Liver (tissue), 9 donors: Measurements from ENCODE around the gene FOXB1. TPM values are rescaled to one million over a fixed set of nuclear protein-coding genes. Genes with fewer than 3 reads are reported as not detected.

Experiments used
- DNase-seq: peaks from one replicate; pipeline ENCODE4 v3.0.0-alpha.2; 2017; ENCODE audit warnings: low spot score
- H3K27ac ChIP-seq, 2 donors: one replicate each; pipeline ENCODE4 v1.7.0; 2013; ENCODE audit warnings: inconsistent platforms in 2 of 2, low read length in 2 of 2, control low read depth in 1 of 2, low read depth in 1 of 2, mild to moderate bottlenecking in 1 of 2
- H3K27me3 ChIP-seq, 4 donors: one replicate each; pipeline versions ENCODE4 v1.6.1 to v1.7.0; 2013; ENCODE audit warnings: low read length in 3 of 4, inconsistent platforms in 1 of 4, mild to moderate bottlenecking in 1 of 4, moderate library complexity in 1 of 4; ENCODE audit not compliant: control insufficient read depth in 4 of 4, insufficient read depth in 4 of 4
- H3K36me3 ChIP-seq, 4 donors: one replicate each; pipeline versions ENCODE4 v1.6.1 to v1.7.0; 2013; ENCODE audit warnings: low read length in 3 of 4, mild to moderate bottlenecking in 3 of 4, low read depth in 1 of 4, moderate library complexity in 1 of 4; ENCODE audit not compliant: control insufficient read depth in 4 of 4, insufficient read depth in 3 of 4
- H3K4me1 ChIP-seq, 4 donors: one replicate each; pipeline versions ENCODE4 v1.6.1 to v1.7.0; 2013; ENCODE audit warnings: low read length in 3 of 4, mild to moderate bottlenecking in 3 of 4, moderate library complexity in 1 of 4; ENCODE audit not compliant: control insufficient read depth in 4 of 4, insufficient read depth in 4 of 4
- H3K4me3 ChIP-seq, 3 donors: one replicate each; pipeline versions ENCODE4 v1.6.1 to v1.7.0; 2013; ENCODE audit warnings: low read length in 3 of 3, control low read depth in 1 of 3, low read depth in 1 of 3, mild to moderate bottlenecking in 1 of 3
- H3K9ac ChIP-seq, 2 donors: one replicate each; pipeline ENCODE4 v1.7.0; 2013; ENCODE audit warnings: low read length in 2 of 2, mild to moderate bottlenecking in 2 of 2, moderate library complexity in 2 of 2, control low read depth in 1 of 2, low read depth in 1 of 2
- H3K9me3 ChIP-seq, 4 donors: one replicate each; pipeline versions ENCODE4 v1.6.1 to v1.7.0; 2013; ENCODE audit warnings: low read length in 3 of 4; ENCODE audit not compliant: control insufficient read depth in 4 of 4
- EGR1 ChIP-seq, 2 donors: IDR thresholded peaks; 2 replicates each; pipeline ENCODE4 v1.6.1; 2016 to 2018; ENCODE audit warnings: antibody characterized with exemption in 2 of 2, low read depth in 2 of 2
- FOXA1 ChIP-seq: IDR thresholded peaks from 2 replicates; pipeline ENCODE4 v1.6.1; 2016; ENCODE audit warnings: antibody characterized with exemption
- FOXA2 ChIP-seq: IDR thresholded peaks from 2 replicates; pipeline ENCODE4 v1.6.1; 2016; ENCODE audit warnings: antibody characterized with exemption
- GABPA ChIP-seq, 2 donors: IDR thresholded peaks in 1 of 2; conservative IDR thresholded peaks in 1 of 2; 2 replicates each; pipeline ENCODE4 v1.6.1; 2016; ENCODE audit warnings: antibody characterized with exemption in 2 of 2, mild to moderate bottlenecking in 1 of 2, moderate library complexity in 1 of 2
- HNF4A ChIP-seq, 2 donors: conservative IDR thresholded peaks; 2 replicates each; pipeline ENCODE4 v1.6.1; 2016; ENCODE audit warnings: antibody characterized with exemption in 2 of 2, mild to moderate bottlenecking in 2 of 2
- HNF4G ChIP-seq: IDR thresholded peaks from 2 replicates; pipeline ENCODE4 v1.6.1; 2016; ENCODE audit warnings: antibody characterized with exemption
- JUND ChIP-seq, 2 donors: IDR thresholded peaks; 2 replicates each; pipeline ENCODE4 v1.6.1; 2016; ENCODE audit warnings: antibody characterized with exemption in 2 of 2
- NR2F2 ChIP-seq: IDR thresholded peaks from 2 replicates; pipeline ENCODE4 v1.6.1; 2016; ENCODE audit warnings: antibody characterized with exemption
- RAD21 ChIP-seq, 2 donors: IDR thresholded peaks; 2 replicates each; pipeline ENCODE4 v1.6.1; 2016; ENCODE audit warnings: antibody characterized with exemption in 2 of 2, mild to moderate bottlenecking in 2 of 2
- RXRA ChIP-seq, 2 donors: IDR thresholded peaks; 2 replicates each; pipeline ENCODE4 v1.6.1; 2017 to 2018; ENCODE audit warnings: antibody characterized with exemption in 2 of 2, mild to moderate bottlenecking in 1 of 2
- SP1 ChIP-seq: IDR thresholded peaks from 2 replicates; pipeline ENCODE4 v1.6.1; 2018; ENCODE audit warnings: antibody characterized with exemption, mild to moderate bottlenecking
- TAF1 ChIP-seq: conservative IDR thresholded peaks from 2 replicates; pipeline ENCODE4 v1.6.1; 2016; ENCODE audit warnings: antibody characterized with exemption, mild to moderate bottlenecking
- YY1 ChIP-seq: IDR thresholded peaks from 2 replicates; pipeline ENCODE4 v1.6.1; 2016; ENCODE audit warnings: antibody characterized with exemption, mild to moderate bottlenecking
- WGBS: extraction: QIAGEN DNeasy Blood & Tissue Kit; methylation state at CpG from one replicate; pipeline ENCODE4 v1.1.7; 2013; 5-methylcytosine and 5-hydroxymethylcytosine counted together
- polyA plus RNA-seq, 2 donors: library from polyadenylated mRNA; stranded (reverse) in 1 of 2; unstranded in 1 of 2; fragments of 200-250 nt in 1 of 2; fragments of >200 nt in 1 of 2; fragmentation: Nextera tagmentation in 1 of 2; extraction: Ambion mirVana in 1 of 2; gene quantifications; one replicate each; pipeline versions ENCODE4 v1.2.1 to v1.2.3, GENCODE V29; 2013 to 2015
- total RNA-seq, 2 donors: library from RNA; depleted of rRNA; stranded (reverse); fragments of >200 nt; gene quantifications; one replicate each; pipeline ENCODE4 v1.2.3, GENCODE V29; 2014
- TF ChIP-seq, protein P1 (sequence below): IDR thresholded peaks from 2 replicates; pipeline ENCODE4 v1.6.1; 2016; ENCODE audit warnings: antibody characterized with exemption
- TF ChIP-seq, protein P2 (sequence below): IDR thresholded peaks from 2 replicates; pipeline ENCODE4 v1.6.1; 2016; ENCODE audit warnings: antibody characterized with exemption
- TF ChIP-seq, protein P3 (sequence below): fragments of 150-350 bp; IDR thresholded peaks from 2 replicates; pipeline ENCODE4 v1.5.1; 2017; ENCODE audit warnings: improper control_type of control experiment, low read depth, low read length; ENCODE audit not compliant: missing input control
- TF ChIP-seq, protein P4 (sequence below): IDR thresholded peaks from 2 replicates; pipeline ENCODE4 v1.6.1; 2016; ENCODE audit warnings: antibody characterized with exemption, mild to moderate bottlenecking
- donor health status: healthy.
- donor health status: healthy.
- donor health status: healthy.
- donor health status: healthy.
- donor health status: healthy.

Gene FOXB1
- total and polyA plus RNA-seq, 4 donors = not detected

DNA sequence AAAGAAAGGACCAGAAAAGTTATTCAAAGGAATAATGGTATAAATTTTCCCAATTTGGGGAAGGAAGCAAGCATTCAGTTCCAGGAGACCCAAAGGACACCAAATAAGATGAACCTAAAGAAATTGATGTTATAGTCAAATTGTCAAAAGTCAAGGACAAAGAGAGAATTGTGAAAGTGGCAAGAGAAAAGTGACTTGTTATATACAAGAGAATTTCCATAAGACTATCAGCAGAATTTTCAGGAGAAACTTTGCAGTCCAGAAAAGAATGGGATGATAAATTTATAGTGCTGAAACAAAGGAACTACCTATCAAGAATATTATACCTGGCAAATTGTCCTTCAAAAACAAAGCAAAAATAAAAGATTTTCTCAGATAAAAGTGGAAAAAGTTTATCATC lies 43.8 kb upstream of the FOXB1 start:
- H3K9me3 ChIP-seq = peaks cover 6 to 34% (median 16%) of the 10 kb centered on the region in 4 donors
- no peak for DNase-seq
- H3K27me3 ChIP-seq = peaks cover 0 to 2% (median 0%) of the 10 kb centered on the region in 4 donors
- TF ChIP-seq FOXA2 (no peak), RXRA (IDR thresholded peaks at IDR 0.05) (no peak), TAF1 (no peak), YY1 (no peak)
- no peaks in the 10 kb centered on the region for H3K36me3 ChIP-seq
- no peaks in the 10 kb centered on the region for H3K4me1 ChIP-seq
- H3K27ac ChIP-seq = no peak overlapping the region
- H3K4me3 ChIP-seq = no peak overlapping the region
- H3K9ac ChIP-seq = no peak overlapping the region

DNA sequence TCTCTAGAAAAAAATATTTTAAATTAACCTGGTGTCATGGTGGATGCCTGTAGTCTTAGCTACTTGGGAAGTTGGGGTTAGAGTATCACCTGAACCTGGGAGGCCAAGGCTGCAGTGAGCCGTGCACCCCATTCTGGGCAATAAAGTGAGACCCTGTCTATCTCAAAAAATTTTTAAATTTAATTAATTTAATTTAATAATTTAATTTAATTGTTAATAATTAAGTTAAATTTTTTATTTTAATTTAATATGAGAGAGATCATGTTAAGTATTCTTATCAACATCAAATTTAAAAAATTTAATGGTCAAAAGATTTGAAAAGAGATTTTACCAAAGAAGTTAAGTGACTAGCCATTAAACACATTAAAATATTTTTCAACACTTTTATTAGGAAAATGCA lies 40.8 kb upstream of the FOXB1 start:
- Histone ChIP-seq H3K27ac (no peak overlapping the region), H3K4me1 (no peaks in the 10 kb centered on the region), H3K4me3 (no peak overlapping the region), H3K36me3 (no peaks in the 10 kb centered on the region), H3K9ac (no peak overlapping the region), H3K27me3 (no peaks in the 10 kb centered on the region), H3K9me3 (peaks cover 5 to 28% (median 11%) of the 10 kb centered on the region in 4 donors)
- TF ChIP-seq NR2F2 (no peak), EGR1 (IDR thresholded peaks at IDR 0.05; ENCODE audit: low read depth in 2 of 2) (no peak), HNF4G (no peak), RAD21 (IDR thresholded peaks at IDR 0.05) (no peak), RXRA (IDR thresholded peaks at IDR 0.05) (no peak), JUND (IDR thresholded peaks at IDR 0.05) (no peak), FOXA1 (no peak)
- TF ChIP-seq, protein P1, sequence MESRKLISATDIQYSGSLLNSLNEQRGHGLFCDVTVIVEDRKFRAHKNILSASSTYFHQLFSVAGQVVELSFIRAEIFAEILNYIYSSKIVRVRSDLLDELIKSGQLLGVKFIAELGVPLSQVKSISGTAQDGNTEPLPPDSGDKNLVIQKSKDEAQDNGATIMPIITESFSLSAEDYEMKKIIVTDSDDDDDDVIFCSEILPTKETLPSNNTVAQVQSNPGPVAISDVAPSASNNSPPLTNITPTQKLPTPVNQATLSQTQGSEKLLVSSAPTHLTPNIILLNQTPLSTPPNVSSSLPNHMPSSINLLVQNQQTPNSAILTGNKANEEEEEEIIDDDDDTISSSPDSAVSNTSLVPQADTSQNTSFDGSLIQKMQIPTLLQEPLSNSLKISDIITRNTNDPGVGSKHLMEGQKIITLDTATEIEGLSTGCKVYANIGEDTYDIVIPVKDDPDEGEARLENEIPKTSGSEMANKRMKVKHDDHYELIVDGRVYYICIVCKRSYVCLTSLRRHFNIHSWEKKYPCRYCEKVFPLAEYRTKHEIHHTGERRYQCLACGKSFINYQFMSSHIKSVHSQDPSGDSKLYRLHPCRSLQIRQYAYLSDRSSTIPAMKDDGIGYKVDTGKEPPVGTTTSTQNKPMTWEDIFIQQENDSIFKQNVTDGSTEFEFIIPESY = no peak
- TF ChIP-seq, protein P2, sequence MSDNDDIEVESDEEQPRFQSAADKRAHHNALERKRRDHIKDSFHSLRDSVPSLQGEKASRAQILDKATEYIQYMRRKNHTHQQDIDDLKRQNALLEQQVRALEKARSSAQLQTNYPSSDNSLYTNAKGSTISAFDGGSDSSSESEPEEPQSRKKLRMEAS = no peak
- WGBS = 85% methylated on average over 1 of the region's 1 CpG
- no peak for DNase-seq

DNA sequence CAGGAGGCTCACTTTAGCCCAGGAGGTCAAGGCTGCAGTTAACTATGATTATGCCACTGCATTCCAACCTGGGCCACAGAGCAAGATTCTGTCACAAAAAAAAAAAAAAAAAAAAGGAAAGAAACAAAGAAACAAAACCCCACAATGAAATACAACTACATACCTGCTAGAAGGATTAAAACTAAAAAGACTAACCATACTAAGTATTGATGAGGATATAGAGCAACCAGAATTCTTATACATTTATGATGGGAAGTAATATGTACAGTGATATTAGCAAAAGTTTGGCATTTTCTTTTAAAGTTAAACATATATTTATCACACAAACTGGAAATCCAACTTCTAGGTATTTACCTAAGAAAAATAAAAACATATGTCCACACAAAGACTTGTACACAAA lies 40.2 kb upstream of the FOXB1 start:
- Histone ChIP-seq H3K4me3 (no peak overlapping the region), H3K27ac (no peak overlapping the region), H3K9me3 (peaks cover 5 to 28% (median 11%) of the 10 kb centered on the region in 4 donors), H3K27me3 (no peaks in the 10 kb centered on the region), H3K36me3 (no peaks in the 10 kb centered on the region), H3K4me1 (no peaks in the 10 kb centered on the region), H3K9ac (no peak overlapping the region)
- no peak for DNase-seq
- TF ChIP-seq RXRA (IDR thresholded peaks at IDR 0.05) (no peak), GABPA (IDR thresholded peaks at IDR 0.05 in 1 of 2, conservative IDR thresholded peaks at IDR 0.05 in 1 of 2) (no peak), RAD21 (IDR thresholded peaks at IDR 0.05) (no peak), FOXA1 (no peak), YY1 (no peak), JUND (IDR thresholded peaks at IDR 0.05) (no peak), SP1 (no peak), EGR1 (IDR thresholded peaks at IDR 0.05; ENCODE audit: low read depth in 2 of 2) (no peak), NR2F2 (no peak), HNF4A (conservative IDR thresholded peaks at IDR 0.05) (no peak), FOXA2 (no peak), TAF1 (no peak)
- TF ChIP-seq, protein P3, sequence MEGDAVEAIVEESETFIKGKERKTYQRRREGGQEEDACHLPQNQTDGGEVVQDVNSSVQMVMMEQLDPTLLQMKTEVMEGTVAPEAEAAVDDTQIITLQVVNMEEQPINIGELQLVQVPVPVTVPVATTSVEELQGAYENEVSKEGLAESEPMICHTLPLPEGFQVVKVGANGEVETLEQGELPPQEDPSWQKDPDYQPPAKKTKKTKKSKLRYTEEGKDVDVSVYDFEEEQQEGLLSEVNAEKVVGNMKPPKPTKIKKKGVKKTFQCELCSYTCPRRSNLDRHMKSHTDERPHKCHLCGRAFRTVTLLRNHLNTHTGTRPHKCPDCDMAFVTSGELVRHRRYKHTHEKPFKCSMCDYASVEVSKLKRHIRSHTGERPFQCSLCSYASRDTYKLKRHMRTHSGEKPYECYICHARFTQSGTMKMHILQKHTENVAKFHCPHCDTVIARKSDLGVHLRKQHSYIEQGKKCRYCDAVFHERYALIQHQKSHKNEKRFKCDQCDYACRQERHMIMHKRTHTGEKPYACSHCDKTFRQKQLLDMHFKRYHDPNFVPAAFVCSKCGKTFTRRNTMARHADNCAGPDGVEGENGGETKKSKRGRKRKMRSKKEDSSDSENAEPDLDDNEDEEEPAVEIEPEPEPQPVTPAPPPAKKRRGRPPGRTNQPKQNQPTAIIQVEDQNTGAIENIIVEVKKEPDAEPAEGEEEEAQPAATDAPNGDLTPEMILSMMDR = no peak
- TF ChIP-seq, protein P2 = no peak
- TF ChIP-seq, protein P4, sequence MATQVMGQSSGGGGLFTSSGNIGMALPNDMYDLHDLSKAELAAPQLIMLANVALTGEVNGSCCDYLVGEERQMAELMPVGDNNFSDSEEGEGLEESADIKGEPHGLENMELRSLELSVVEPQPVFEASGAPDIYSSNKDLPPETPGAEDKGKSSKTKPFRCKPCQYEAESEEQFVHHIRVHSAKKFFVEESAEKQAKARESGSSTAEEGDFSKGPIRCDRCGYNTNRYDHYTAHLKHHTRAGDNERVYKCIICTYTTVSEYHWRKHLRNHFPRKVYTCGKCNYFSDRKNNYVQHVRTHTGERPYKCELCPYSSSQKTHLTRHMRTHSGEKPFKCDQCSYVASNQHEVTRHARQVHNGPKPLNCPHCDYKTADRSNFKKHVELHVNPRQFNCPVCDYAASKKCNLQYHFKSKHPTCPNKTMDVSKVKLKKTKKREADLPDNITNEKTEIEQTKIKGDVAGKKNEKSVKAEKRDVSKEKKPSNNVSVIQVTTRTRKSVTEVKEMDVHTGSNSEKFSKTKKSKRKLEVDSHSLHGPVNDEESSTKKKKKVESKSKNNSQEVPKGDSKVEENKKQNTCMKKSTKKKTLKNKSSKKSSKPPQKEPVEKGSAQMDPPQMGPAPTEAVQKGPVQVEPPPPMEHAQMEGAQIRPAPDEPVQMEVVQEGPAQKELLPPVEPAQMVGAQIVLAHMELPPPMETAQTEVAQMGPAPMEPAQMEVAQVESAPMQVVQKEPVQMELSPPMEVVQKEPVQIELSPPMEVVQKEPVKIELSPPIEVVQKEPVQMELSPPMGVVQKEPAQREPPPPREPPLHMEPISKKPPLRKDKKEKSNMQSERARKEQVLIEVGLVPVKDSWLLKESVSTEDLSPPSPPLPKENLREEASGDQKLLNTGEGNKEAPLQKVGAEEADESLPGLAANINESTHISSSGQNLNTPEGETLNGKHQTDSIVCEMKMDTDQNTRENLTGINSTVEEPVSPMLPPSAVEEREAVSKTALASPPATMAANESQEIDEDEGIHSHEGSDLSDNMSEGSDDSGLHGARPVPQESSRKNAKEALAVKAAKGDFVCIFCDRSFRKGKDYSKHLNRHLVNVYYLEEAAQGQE = no peak
